Astrocyte (in vitro differentiated cells and primary cell): Measurements from ENCODE around the gene DDR2. TPM values are rescaled to one million over a fixed set of nuclear protein-coding genes. Genes with fewer than 3 reads are reported as not detected.
"Not testable (repeated sequence)": the region's sequence is repeated elsewhere in the genome, so short reads cannot be mapped to it uniquely, and the experiment has no call there.

Experiments used
- DNase-seq: peaks from one replicate; pipeline ENCODE4 v3.0.0-alpha.2; 2010; ENCODE audit warnings: low read depth
- FAIRE-seq: peaks from 2 replicates; lab custom pipeline; 2011; peaks lifted over from hg19 to GRCh38; lab: Jason Lieb, UNC
- H2AFZ ChIP-seq: 2 replicates; pipeline ENCODE4 v1.6.0; 2012; ENCODE audit warnings: low read depth, low read length, inconsistent platforms
- H3K27ac ChIP-seq: 2 replicates; pipeline ENCODE4 v1.5.1; 2011; ENCODE audit warnings: low read depth, low read length, inconsistent platforms
- H3K27me3 ChIP-seq: 2 replicates; pipeline ENCODE4 v1.6.0; 2011; ENCODE audit warnings: low read length, inconsistent platforms; ENCODE audit not compliant: insufficient read depth
- H3K36me3 ChIP-seq: 2 replicates; pipeline ENCODE4 v1.5.1; 2011; ENCODE audit warnings: low read length, inconsistent platforms; ENCODE audit not compliant: insufficient read depth
- H3K4me1 ChIP-seq: 2 replicates; pipeline ENCODE4 v1.5.1; 2011; ENCODE audit warnings: low read length, inconsistent platforms; ENCODE audit not compliant: insufficient read depth
- H3K4me2 ChIP-seq: 2 replicates; pipeline ENCODE4 v1.6.0; 2012; ENCODE audit warnings: low read length, inconsistent platforms
- H3K4me3 ChIP-seq: 2 replicates; pipeline ENCODE4 v1.5.1; 2011; ENCODE audit warnings: low read depth, mild to moderate bottlenecking, low read length, inconsistent platforms; ENCODE audit not compliant: insufficient read depth
- H3K79me2 ChIP-seq: 2 replicates; pipeline ENCODE4 v1.6.0; 2012; ENCODE audit warnings: mild to moderate bottlenecking, low read length, inconsistent platforms; ENCODE audit not compliant: insufficient read depth
- H3K9ac ChIP-seq: 2 replicates; pipeline ENCODE4 v1.6.0; 2012; ENCODE audit warnings: mild to moderate bottlenecking, low read length, inconsistent platforms
- H3K9me3 ChIP-seq: 2 replicates; pipeline ENCODE4 v1.5.1; 2012; ENCODE audit warnings: low read depth, mild to moderate bottlenecking, low read length, inconsistent platforms; ENCODE audit not compliant: insufficient read depth
- H4K20me1 ChIP-seq: 2 replicates; pipeline ENCODE4 v1.6.0; 2012; ENCODE audit warnings: low read length, inconsistent platforms; ENCODE audit not compliant: insufficient read depth
- H3K27ac Mint-ChIP-seq: one replicate; pipeline ENCODE4 v1.8.0; 2021; ENCODE audit warnings: mild to moderate bottlenecking, mixed read lengths; ENCODE audit not compliant: unreplicated experiment
- H3K27me3 Mint-ChIP-seq: one replicate; pipeline ENCODE4 v1.8.0; 2021; ENCODE audit warnings: low read depth, mixed read lengths; ENCODE audit not compliant: unreplicated experiment
- H3K36me3 Mint-ChIP-seq: one replicate; pipeline ENCODE4 v1.8.0; 2021; ENCODE audit warnings: low read depth, mixed read lengths; ENCODE audit not compliant: unreplicated experiment
- H3K4me1 Mint-ChIP-seq: one replicate; pipeline ENCODE4 v1.8.0; 2021; ENCODE audit warnings: low read depth, mixed read lengths; ENCODE audit not compliant: unreplicated experiment
- H3K4me3 Mint-ChIP-seq: one replicate; pipeline ENCODE4 v1.8.0; 2021; ENCODE audit warnings: mild to moderate bottlenecking, moderate library complexity, mixed read lengths; ENCODE audit not compliant: unreplicated experiment
- H3K9me3 Mint-ChIP-seq: one replicate; pipeline ENCODE4 v1.8.0; 2021; ENCODE audit warnings: mild to moderate bottlenecking, mixed read lengths; ENCODE audit not compliant: unreplicated experiment
- EZH2 ChIP-seq: IDR thresholded peaks from 2 replicates; pipeline ENCODE4 v1.6.1; 2012; ENCODE audit warnings: mild to moderate bottlenecking, low read length, inconsistent platforms; ENCODE audit not compliant: insufficient read depth
- total RNA-seq: library from RNA; stranded (reverse); gene quantifications from 2 replicates; pipeline ENCODE4 v1.2.1, GENCODE V29; 2021
- TF ChIP-seq, protein P1 (sequence below): IDR thresholded peaks from 2 replicates; pipeline ENCODE4 v1.5.1; 2011; ENCODE audit warnings: low read depth, mild to moderate bottlenecking, inconsistent platforms, low read length, moderate library complexity; ENCODE audit not compliant: insufficient read depth

The DDR2 gene
- total RNA-seq, 1 donor from 2014 or later = 15.3 TPM

DNA sequence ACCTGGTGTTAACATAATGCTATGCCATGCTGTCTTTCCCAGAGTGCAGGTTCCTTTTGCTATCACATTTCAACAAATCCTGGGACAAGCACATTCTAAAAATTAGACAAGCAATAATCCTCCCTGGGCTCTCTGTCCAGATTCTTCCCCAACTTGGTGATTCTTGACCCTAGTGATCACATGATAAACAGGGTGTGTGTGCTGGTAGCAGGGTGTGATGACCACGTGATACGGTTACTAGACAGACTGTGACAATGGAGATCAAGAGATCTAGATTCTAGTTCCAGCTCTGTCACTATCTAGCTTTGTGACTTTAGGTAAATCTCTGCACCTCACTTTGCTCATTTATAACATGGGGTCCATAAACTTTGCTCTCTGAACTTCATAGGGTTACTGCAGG is 96.3 kb downstream of the DDR2 start:
- H3K36me3 Mint-ChIP-seq = peaks cover 2% of the 10 kb centered on the region
- H3K27ac ChIP-seq = no peak overlapping the region
- H3K79me2 ChIP-seq = no peaks in the 10 kb centered on the region
- no peaks in the 10 kb centered on the region for H3K9me3 ChIP-seq
- no peak overlapping the region for H3K27ac Mint-ChIP-seq
- no peak overlapping the region for H3K4me3 ChIP-seq
- no peak overlapping the region for H2AFZ ChIP-seq
- no peaks in the 10 kb centered on the region for H3K9me3 Mint-ChIP-seq
- TF ChIP-seq, protein P1, sequence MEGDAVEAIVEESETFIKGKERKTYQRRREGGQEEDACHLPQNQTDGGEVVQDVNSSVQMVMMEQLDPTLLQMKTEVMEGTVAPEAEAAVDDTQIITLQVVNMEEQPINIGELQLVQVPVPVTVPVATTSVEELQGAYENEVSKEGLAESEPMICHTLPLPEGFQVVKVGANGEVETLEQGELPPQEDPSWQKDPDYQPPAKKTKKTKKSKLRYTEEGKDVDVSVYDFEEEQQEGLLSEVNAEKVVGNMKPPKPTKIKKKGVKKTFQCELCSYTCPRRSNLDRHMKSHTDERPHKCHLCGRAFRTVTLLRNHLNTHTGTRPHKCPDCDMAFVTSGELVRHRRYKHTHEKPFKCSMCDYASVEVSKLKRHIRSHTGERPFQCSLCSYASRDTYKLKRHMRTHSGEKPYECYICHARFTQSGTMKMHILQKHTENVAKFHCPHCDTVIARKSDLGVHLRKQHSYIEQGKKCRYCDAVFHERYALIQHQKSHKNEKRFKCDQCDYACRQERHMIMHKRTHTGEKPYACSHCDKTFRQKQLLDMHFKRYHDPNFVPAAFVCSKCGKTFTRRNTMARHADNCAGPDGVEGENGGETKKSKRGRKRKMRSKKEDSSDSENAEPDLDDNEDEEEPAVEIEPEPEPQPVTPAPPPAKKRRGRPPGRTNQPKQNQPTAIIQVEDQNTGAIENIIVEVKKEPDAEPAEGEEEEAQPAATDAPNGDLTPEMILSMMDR = no peak
- no peak for TF ChIP-seq EZH2
- H4K20me1 ChIP-seq = peaks cover 8% of the 10 kb centered on the region
- H3K4me2 ChIP-seq = no peak overlapping the region
- no peaks in the 10 kb centered on the region for H3K4me1 ChIP-seq
- no peak overlapping the region for H3K4me3 Mint-ChIP-seq
- DNase-seq = no peak
- H3K27me3 Mint-ChIP-seq = no peaks in the 10 kb centered on the region
- no peak overlapping the region for H3K9ac ChIP-seq
- no peak for FAIRE-seq
- no peaks in the 10 kb centered on the region for H3K36me3 ChIP-seq
- H3K27me3 ChIP-seq = no peaks in the 10 kb centered on the region
- no peaks in the 10 kb centered on the region for H3K4me1 Mint-ChIP-seq

DNA sequence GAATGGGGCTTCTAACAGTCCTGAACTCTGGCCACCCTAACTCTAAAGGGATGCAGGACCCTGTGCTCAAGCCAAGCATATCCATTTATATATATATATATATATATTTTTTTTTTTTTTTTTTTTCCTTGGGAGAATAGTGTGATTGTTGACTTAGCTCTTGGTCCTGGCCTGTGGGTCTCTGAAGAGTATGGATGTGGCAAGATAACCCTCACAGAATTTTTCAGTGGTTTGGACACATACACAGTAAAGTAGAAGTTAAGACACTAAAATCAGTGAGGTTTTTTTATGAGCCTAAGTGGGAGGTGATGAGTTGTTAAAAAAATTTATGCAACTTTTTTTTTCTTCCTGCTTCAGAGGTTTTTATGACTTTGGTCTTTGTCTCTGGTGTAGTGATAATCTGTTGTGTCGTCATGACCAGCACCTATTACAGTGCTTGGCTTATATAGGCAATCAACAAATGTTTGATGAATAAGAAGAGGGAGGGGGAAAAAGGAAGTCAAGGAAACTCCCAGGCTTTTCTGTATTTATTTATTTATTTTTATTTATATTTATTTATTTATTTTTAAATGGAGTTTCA is 97.0 kb downstream of the DDR2 start:
- H3K4me1 ChIP-seq, H3K27ac ChIP-seq, H3K4me2 ChIP-seq, H3K9ac ChIP-seq, H3K9me3 ChIP-seq, H3K27ac Mint-ChIP-seq, H2AFZ ChIP-seq, H3K36me3 Mint-ChIP-seq, H4K20me1 ChIP-seq, FAIRE-seq, H3K4me1 Mint-ChIP-seq, H3K9me3 Mint-ChIP-seq, H3K4me3 Mint-ChIP-seq, H3K4me3 ChIP-seq, H3K27me3 Mint-ChIP-seq, H3K36me3 ChIP-seq, DNase-seq, H3K27me3 ChIP-seq, H3K79me2 ChIP-seq: not testable (repeated sequence)

DNA sequence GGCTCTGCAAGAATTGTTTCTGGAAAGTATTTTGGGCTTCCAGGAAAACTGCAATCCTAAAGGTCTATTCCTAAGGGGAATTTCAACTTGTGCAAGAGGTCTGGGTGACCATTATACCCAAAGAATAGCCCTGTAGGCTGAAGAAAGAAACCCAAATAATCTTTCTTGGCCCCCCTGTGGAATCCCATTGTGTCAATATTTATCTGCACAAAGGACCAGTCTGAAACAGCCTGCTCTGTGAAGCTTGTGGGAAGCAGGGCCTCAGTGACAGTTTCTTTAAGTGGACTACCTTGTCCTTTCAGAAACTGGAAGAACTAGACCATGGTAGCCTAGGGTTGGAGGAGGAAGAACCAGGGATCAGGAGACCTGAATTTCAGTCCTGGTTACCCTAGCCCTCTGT is 99.8 kb downstream of the DDR2 start:
- Histone ChIP-seq H2AFZ (no peak overlapping the region), H3K9ac (no peak overlapping the region), H3K27me3 (no peaks in the 10 kb centered on the region), H3K4me3 (no peak overlapping the region), H4K20me1 (peaks cover 8% of the 10 kb centered on the region), H3K36me3 (no peaks in the 10 kb centered on the region), H3K4me1 (no peaks in the 10 kb centered on the region), H3K79me2 (no peaks in the 10 kb centered on the region), H3K4me2 (no peak overlapping the region), H3K27ac (no peak overlapping the region), H3K9me3 (no peaks in the 10 kb centered on the region)
- TF ChIP-seq EZH2 = no peak
- Mint-ChIP-seq H3K4me1 (no peaks in the 10 kb centered on the region), H3K36me3 (peaks cover 6% of the 10 kb centered on the region), H3K9me3 (peaks cover 2% of the 10 kb centered on the region), H3K4me3 (no peak overlapping the region), H3K27me3 (peaks cover 4% of the 10 kb centered on the region), H3K27ac (no peak overlapping the region)
- FAIRE-seq = no peak
- no peak for DNase-seq
